HepG2 (cell line): Measurements from ENCODE around the gene ARVCF. TPM values are rescaled to one million over a fixed set of nuclear protein-coding genes. Genes with fewer than 3 reads are reported as not detected.

Source experiments
- ATAC-seq: fragments of 200-7000 bp; cut with Tn5 transposase; 3 replicates; pipeline ENCODE4 v1.9.1; 2020; ENCODE audit warnings: mild to moderate bottlenecking, moderate library complexity
- BruUV-seq: library from RNA; stranded (reverse); fragments of 400-500 nt; replicated peaks from 2 replicates; lab custom pipeline; 2021; lab: Mats Ljungman, UMichigan
- CTCF ChIA-PET: fragments of 300-600 bp; formaldehyde crosslinking; extraction: SDS; loops from one replicate; lab custom pipeline; 2021; ENCODE audit warnings: low total read pairs, inconsistent platforms, low intra/inter-chr PET ratio; lab: Yijun Ruan, JAX
- POLR2A ChIA-PET: fragments of 350-600 bp; sonication (Branson Sonifier 250); formaldehyde crosslinking; loops from one replicate; lab custom pipeline; 2020; ENCODE audit warnings: antibody characterized with exemption, inconsistent platforms; lab: Yijun Ruan, JAX
- DNase-seq: peaks from one replicate; pipeline ENCODE4 v3.0.0-alpha.2; 2015; ENCODE audit warnings: low spot score
- FAIRE-seq: peaks from 3 replicates; lab custom pipeline; 2011; peaks lifted over from hg19 to GRCh38; lab: Jason Lieb, UNC
- H2AFZ ChIP-seq: one replicate; pipeline ENCODE4 v1.6.1; 2011; ENCODE audit warnings: low read length, inconsistent platforms
- H3K27ac ChIP-seq: fragments of 300-600 bp; 3 replicates; pipeline ENCODE4 v1.8.0; 2011; ENCODE audit warnings: mixed run types, mild to moderate bottlenecking, mixed read lengths, low read length, inconsistent platforms; ENCODE audit not compliant: insufficient read depth; ENCODE audit errors: extremely low read length
- H3K27me3 ChIP-seq, 2 experiments: fragments of 200-600 bp in 1 of 2; 2 replicates in 1 of 2; 3 replicates in 1 of 2; pipeline versions ENCODE4 v1.6.0 to v1.8.0; 2011; ENCODE audit warnings: low read length in 2 of 2, mild to moderate bottlenecking in 2 of 2, moderate library complexity in 2 of 2, inconsistent platforms in 1 of 2; ENCODE audit not compliant: insufficient read depth in 2 of 2, control insufficient read depth in 1 of 2
- H3K36me3 ChIP-seq, 2 experiments: fragments of 200-600 bp in 1 of 2; replicated peaks in 1 of 2; 2 replicates in 1 of 2; 3 replicates in 1 of 2; pipeline versions ENCODE4 v1.5.1 to v1.8.0; 2011; ENCODE audit warnings: low read length in 2 of 2, inconsistent platforms in 1 of 2; ENCODE audit not compliant: insufficient read depth in 2 of 2, control insufficient read depth in 1 of 2
- H3K4me1 ChIP-seq: 2 replicates; pipeline ENCODE4 v1.5.1; 2012; ENCODE audit warnings: low read length, inconsistent platforms; ENCODE audit not compliant: insufficient read depth
- H3K4me2 ChIP-seq: 2 replicates; pipeline ENCODE4 v1.6.0; 2011; ENCODE audit warnings: low read depth, low read length, inconsistent platforms
- H3K4me3 ChIP-seq, 3 experiments: fragments of 200-600 bp in 1 of 3; sonication (generic), shearing (Covaris generic) in 1 of 3; replicated peaks in 1 of 3; 2 replicates each; pipeline ENCODE4 v1.5.1; 2011 to 2016; ENCODE audit warnings: low read length in 3 of 3, inconsistent platforms in 2 of 3, low read depth in 2 of 3, mild to moderate bottlenecking in 2 of 3, control low read depth in 1 of 3, mixed read lengths in 1 of 3; ENCODE audit not compliant: insufficient read depth in 1 of 3
- H3K79me2 ChIP-seq: one replicate; pipeline ENCODE4 v1.6.1; 2011; ENCODE audit warnings: low read length, inconsistent platforms; ENCODE audit not compliant: insufficient read depth
- H3K9ac ChIP-seq: 2 replicates; pipeline ENCODE4 v1.6.0; 2011; ENCODE audit warnings: mild to moderate bottlenecking, low read depth, low read length, inconsistent platforms; ENCODE audit not compliant: insufficient read depth
- H3K9me3 ChIP-seq: 2 replicates; pipeline ENCODE4 v1.5.1; 2012; ENCODE audit warnings: mild to moderate bottlenecking, low read length
- H4K20me1 ChIP-seq: 2 replicates; pipeline ENCODE4 v1.6.0; 2011; ENCODE audit warnings: inconsistent platforms, mild to moderate bottlenecking, low read length, moderate library complexity; ENCODE audit not compliant: insufficient read depth
- HOXA5 ChIP-seq: sonication (generic); formaldehyde crosslinking; IDR thresholded peaks from 2 replicates; pipeline ENCODE4 v1.4.0; 2020; ENCODE audit warnings: missing genetic modification reagents
- MAF1 ChIP-seq: sonication (generic); formaldehyde crosslinking; IDR thresholded peaks from 2 replicates; pipeline ENCODE4 v1.5.0; 2020; ENCODE audit warnings: missing genetic modification reagents, borderline replicate concordance
- MAFF ChIP-seq: IDR thresholded peaks from 2 replicates; pipeline ENCODE4 v1.6.1; 2011; ENCODE audit warnings: low read depth, low read length, improper control_type of control experiment
- POLR2A ChIP-seq, 2 experiments: IDR thresholded peaks; 2 replicates each; pipeline ENCODE4 v1.6.1; 2011; ENCODE audit warnings: low read depth in 2 of 2, low read length in 2 of 2, mild to moderate bottlenecking in 1 of 2, moderate library complexity in 1 of 2; ENCODE audit not compliant: insufficient read depth in 1 of 2
- SAP130 ChIP-seq: IDR thresholded peaks from 2 replicates; pipeline ENCODE4 v1.6.1; 2016; ENCODE audit warnings: low read depth
- SRSF9 ChIP-seq: fragments of 200-400 bp; formaldehyde crosslinking; IDR thresholded peaks from 2 replicates; pipeline ENCODE4 v1.6.1; 2018; ENCODE audit warnings: borderline replicate concordance, mild to moderate bottlenecking, low read depth, low read length; ENCODE audit not compliant: insufficient read depth, poor library complexity, severe bottlenecking
- ZBTB42 ChIP-seq: sonication (generic); formaldehyde crosslinking; IDR thresholded peaks from 2 replicates; pipeline ENCODE4 v1.5.0; 2020; ENCODE audit warnings: mild to moderate bottlenecking, missing genetic modification reagents
- ZNF605 ChIP-seq: sonication (generic); formaldehyde crosslinking; IDR thresholded peaks from 2 replicates; pipeline ENCODE4 v1.8.0; 2022; ENCODE audit warnings: mild to moderate bottlenecking, missing genetic modification reagents
- ZNF629 ChIP-seq: sonication (generic); formaldehyde crosslinking; conservative IDR thresholded peaks from 2 replicates; pipeline ENCODE4 v1.5.0; 2020; ENCODE audit warnings: missing genetic modification reagents
- ZNF788 ChIP-seq: sonication (generic); formaldehyde crosslinking; IDR thresholded peaks from 2 replicates; pipeline ENCODE4 v1.5.0; 2020; ENCODE audit warnings: mild to moderate bottlenecking, missing genetic modification reagents, borderline replicate concordance
- WGBS: methylation state at CpG from one replicate; pipeline ENCODE4 v1.1.6; 2017; ENCODE audit warnings: low lambda C conversion rate; 5-methylcytosine and 5-hydroxymethylcytosine counted together
- in situ Hi-C: cut with HindIII; loops from 2 replicates; pipeline ENCODE4 v1.10.0; 2017; ENCODE audit warnings: low pct_unique_long_range_greater_than_20kb; ENCODE audit not compliant: extremely low pct_ligation_motif_present
- intact Hi-C: fragments of 100-400 bp; cut with micrococcal nuclease; formaldehyde crosslinking; loops from one replicate; pipeline ENCODE4 v1.10.0; 2022; ENCODE audit not compliant: unreplicated experiment
- polyA plus RNA-seq, 8 experiments: library from polyadenylated mRNA; depleted of rRNA in 3 of 8; stranded (reverse) in 7 of 8; unstranded in 1 of 8; fragments of >200 nt; fragmentation: Illumina TruSeq in 4 of 8; extraction: Trizol in 4 of 8; gene quantifications; 2 replicates each; pipeline versions ENCODE4 v1.2.1 to v1.2.3, GENCODE V29; 2011 to 2016; ENCODE audit warnings: low read depth in 4 of 8, missing spikeins in 1 of 8, mixed read lengths in 1 of 8; ENCODE audit not compliant: insufficient read depth in 1 of 8
- total RNA-seq, 5 experiments: library from RNA; depleted of rRNA; stranded (reverse); fragments of >200 nt; fragmentation: Illumina TruSeq; extraction: Trizol; gene quantifications; 2 replicates each; pipeline ENCODE4 v1.2.3, GENCODE V29; 2016; ENCODE audit warnings: low read depth in 1 of 5
- TF ChIP-seq, protein P1 (sequence below): sonication (generic); formaldehyde crosslinking; IDR thresholded peaks from 2 replicates; pipeline ENCODE4 v1.8.0; 2022; ENCODE audit warnings: mild to moderate bottlenecking, missing genetic modification reagents, borderline replicate concordance

The ARVCF gene
- total and polyA plus RNA-seq, 2 of the 13 experiments (the other 11 are each of a cell fraction or from before 2014, with no cell fraction given) = 16.4 to 17.7 TPM

DNA sequence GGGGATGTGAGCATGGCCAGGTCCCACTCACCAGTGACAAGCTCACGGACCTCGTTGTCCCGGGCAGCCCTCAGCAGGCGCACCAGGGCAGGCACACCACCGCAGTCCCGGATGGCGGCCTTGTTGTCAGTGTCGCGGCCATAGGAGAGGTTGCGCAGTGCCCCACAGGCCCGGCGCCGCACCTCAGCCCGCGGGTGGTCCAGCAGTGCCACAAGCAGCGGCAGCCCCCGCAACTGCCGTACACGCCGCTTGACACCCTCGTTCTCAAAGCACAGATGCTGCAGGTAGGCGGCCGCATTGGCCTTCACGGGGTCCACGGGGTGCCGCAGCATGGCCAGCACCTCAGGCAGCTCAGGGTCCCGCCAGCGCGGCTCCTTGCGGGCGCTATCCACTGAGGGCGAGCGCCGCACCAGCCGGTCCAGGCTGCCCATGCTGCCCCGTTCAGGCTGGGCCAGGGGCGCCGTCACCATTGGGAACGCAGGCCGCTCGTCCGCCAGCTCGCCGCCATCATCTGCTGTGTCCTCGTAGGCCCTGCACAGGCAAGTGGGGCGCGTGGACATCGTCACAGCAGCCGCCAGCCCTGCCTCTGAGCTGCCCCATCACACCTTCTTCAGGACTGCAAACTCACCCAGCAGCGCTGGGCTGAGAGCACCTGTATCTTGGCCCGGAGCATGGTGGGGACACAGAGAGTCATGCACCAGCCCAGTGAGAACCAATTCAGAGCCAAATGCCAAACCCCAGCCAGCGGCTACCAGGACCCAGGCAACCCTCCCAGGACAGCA, 36.7 kb downstream of the ARVCF start:
- DNase-seq (no peak), ATAC-seq (no peak), FAIRE-seq (no peak)
- Histone ChIP-seq H4K20me1 (no peaks in the 10 kb centered on the region), H3K36me3 (peaks cover 1 to 13% of the 10 kb centered on the region in 2 experiments; a peak in 2 of 5 replicates), H3K9me3 (no peaks in the 10 kb centered on the region), H3K79me2 (no peaks in the 10 kb centered on the region), H3K4me1 (no peaks in the 10 kb centered on the region; the same call in 1 of the 2 replicates), H2AFZ (no peak overlapping the region), H3K4me3 (no peak overlapping the region), H3K9ac (no peak overlapping the region), H3K4me2 (no peak overlapping the region), H3K27ac (no peak overlapping the region), H3K27me3 (no peaks in the 10 kb centered on the region)
- BruUV-seq = no TSS peak
- TF ChIP-seq POLR2A (IDR thresholded peaks at IDR 0.05; ENCODE audit: insufficient read depth in 1 of 2, low read depth in 2 of 2, low read length in 2 of 2) = no peak
- TF ChIP-seq, protein P1, sequence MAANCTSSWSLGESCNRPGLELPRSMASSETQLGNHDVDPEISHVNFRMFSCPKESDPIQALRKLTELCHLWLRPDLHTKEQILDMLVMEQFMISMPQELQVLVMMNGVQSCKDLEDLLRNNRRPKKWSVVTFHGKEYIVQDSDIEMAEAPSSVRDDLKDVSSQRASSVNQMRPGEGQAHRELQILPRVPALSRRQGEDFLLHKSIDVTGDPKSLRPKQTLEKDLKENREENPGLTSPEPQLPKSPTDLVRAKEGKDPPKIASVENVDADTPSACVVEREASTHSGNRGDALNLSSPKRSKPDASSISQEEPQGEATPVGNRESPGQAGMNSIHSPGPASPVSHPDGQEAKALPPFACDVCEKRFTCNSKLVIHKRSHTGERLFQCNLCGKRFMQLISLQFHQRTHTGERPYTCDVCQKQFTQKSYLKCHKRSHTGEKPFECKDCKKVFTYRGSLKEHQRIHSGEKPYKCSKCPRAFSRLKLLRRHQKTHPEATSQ (CRISPR knock-in tag) = no peak
- intact Hi-C loops = no loop called here
- ChIA-PET CTCF (no interaction called here), POLR2A (no interaction called here)
- WGBS = 83% methylated on average over 7 of the region's 52 CpGs
- in situ Hi-C loops = no loop called here

DNA sequence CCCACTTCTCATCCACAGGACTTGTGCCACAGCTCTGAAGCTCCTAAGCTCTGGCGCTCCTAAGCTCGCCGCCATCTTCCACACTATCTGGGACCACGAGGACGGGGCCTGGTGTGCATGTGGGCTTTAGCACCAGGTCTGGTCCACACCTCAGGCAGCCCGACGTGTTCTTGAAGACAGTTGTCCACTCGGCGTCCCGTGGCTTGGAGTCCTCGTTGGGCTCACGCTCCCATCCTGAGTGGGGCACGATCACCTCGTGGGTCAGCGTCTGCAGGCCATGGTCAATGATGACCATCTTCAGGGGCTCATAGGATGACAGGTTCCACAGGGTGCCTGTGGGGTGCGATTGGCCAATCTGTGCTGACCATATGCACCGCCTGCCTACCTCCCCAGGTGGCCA, 37.9 kb downstream of the ARVCF start:
- Histone ChIP-seq H3K36me3 (peaks cover 1 to 13% of the 10 kb centered on the region in 2 experiments; a peak in 2 of 5 replicates), H3K4me1 (peaks cover 10% of the 10 kb centered on the region; the same call in 1 of the 2 replicates), H3K27ac (no peak overlapping the region), H2AFZ (no peak overlapping the region), H4K20me1 (no peaks in the 10 kb centered on the region), H3K79me2 (no peaks in the 10 kb centered on the region), H3K4me2 (no peak overlapping the region), H3K9me3 (no peaks in the 10 kb centered on the region), H3K4me3 (no peak overlapping the region), H3K9ac (no peak overlapping the region), H3K27me3 (no peaks in the 10 kb centered on the region)
- ATAC-seq (no peak), DNase-seq (no peak), FAIRE-seq (no peak)
- BruUV-seq = no TSS peak
- WGBS = 96% methylated on average over 11 of the region's 17 CpGs
- in situ Hi-C loops (no loop called here), intact Hi-C loops (no loop called here)
- ChIA-PET POLR2A (interaction anchor here (1.7 kb wide), 1 partner anchor 34 kb away, joined by 3 read pairs; no protein-coding TSS in a partner anchor), CTCF (no interaction called here)
- TF ChIP-seq MAF1 (CRISPR knock-in tag) (no peak), ZNF788 (CRISPR knock-in tag) (no peak), ZBTB42 (no peak), SRSF9 (no peak), MAFF (no peak), ZNF605 (CRISPR knock-in tag) (no peak), HOXA5 (no peak), SAP130 (CRISPR knock-in tag) (no peak), ZNF629 (no peak)
